NB4 (cell line): ENCODE results near the gene RTL1.

Source experiments
- DNase-seq: peaks from one replicate; pipeline ENCODE4 v3.0.0; 2010; ENCODE audit warnings: low read depth
- H3K4me3 ChIP-seq: one replicate; pipeline ENCODE4 v1.5.1; 2011; ENCODE audit warnings: mild to moderate bottlenecking, low read depth, low read length, moderate library complexity
- MYC ChIP-seq: IDR thresholded peaks from 2 replicates; pipeline ENCODE4 v1.6.1; 2011; ENCODE audit warnings: low read depth, low read length
- POLR2A ChIP-seq: IDR thresholded peaks from 2 replicates; pipeline ENCODE4 v1.6.1; 2011; ENCODE audit warnings: mild to moderate bottlenecking; ENCODE audit not compliant: insufficient read length; ENCODE audit errors: extremely low read depth
- TF ChIP-seq, protein P1 (sequence below): IDR thresholded peaks from one replicate; pipeline ENCODE4 v1.5.1; 2012; ENCODE audit warnings: low read depth, low read length
- TF ChIP-seq, protein P2 (sequence below): IDR thresholded peaks from 2 replicates; pipeline ENCODE4 v1.6.1; 2011; ENCODE audit warnings: low read depth, low read length

Gene RTL1

DNA sequence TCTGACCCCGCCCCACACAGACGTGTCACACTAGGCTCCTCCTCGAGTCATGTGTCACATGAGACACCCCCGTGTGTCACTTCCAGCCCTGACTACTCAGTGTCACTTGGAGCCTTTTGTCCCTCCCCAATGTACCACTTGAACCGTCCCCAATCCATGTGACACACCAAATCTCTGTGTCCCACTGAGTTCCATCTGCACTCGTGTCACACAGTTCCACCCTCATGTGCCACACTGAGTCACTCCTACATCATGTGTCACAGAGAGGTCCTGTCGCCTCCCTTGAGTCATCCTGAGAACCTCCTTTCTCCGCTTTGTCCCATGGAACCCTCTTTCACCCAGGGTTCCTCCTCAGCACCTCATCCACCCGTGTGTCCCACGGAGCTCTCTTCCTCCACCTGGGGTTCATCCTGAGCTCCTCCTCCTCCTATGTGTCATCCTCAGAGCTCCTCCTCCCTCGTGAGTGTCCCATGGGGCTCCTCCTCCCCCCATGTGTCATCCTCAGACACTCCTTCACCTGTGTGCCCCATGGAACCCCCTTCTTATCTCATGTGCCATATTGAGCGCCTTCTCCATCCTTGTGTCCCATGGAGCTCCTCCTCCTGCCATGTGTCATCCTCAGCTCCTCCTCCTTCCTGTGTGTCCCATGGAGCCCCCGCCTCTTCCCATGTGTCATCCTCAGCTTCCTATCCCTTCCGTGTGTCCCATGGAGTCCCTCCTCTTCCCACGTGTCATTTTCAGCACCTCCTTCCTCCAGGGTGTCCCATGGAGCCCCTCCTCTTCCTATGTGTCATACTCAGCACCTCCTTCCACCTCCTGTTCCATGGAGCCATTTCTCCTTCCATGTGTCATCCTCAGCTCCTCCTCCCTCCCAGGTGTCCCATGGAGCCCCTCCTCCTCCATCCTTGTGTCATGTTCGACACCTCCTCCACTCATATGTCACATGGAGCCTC is 32.0 kb downstream of the RTL1 start:
- no peak overlapping the region for H3K4me3 ChIP-seq
- peak; percentile 15 for DNase-seq
- TF ChIP-seq, protein P1, sequence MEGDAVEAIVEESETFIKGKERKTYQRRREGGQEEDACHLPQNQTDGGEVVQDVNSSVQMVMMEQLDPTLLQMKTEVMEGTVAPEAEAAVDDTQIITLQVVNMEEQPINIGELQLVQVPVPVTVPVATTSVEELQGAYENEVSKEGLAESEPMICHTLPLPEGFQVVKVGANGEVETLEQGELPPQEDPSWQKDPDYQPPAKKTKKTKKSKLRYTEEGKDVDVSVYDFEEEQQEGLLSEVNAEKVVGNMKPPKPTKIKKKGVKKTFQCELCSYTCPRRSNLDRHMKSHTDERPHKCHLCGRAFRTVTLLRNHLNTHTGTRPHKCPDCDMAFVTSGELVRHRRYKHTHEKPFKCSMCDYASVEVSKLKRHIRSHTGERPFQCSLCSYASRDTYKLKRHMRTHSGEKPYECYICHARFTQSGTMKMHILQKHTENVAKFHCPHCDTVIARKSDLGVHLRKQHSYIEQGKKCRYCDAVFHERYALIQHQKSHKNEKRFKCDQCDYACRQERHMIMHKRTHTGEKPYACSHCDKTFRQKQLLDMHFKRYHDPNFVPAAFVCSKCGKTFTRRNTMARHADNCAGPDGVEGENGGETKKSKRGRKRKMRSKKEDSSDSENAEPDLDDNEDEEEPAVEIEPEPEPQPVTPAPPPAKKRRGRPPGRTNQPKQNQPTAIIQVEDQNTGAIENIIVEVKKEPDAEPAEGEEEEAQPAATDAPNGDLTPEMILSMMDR, result no peak
- TF ChIP-seq, protein P2, sequence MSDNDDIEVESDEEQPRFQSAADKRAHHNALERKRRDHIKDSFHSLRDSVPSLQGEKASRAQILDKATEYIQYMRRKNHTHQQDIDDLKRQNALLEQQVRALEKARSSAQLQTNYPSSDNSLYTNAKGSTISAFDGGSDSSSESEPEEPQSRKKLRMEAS, result no peak
- TF ChIP-seq MYC (no peak), POLR2A (no peak)

DNA sequence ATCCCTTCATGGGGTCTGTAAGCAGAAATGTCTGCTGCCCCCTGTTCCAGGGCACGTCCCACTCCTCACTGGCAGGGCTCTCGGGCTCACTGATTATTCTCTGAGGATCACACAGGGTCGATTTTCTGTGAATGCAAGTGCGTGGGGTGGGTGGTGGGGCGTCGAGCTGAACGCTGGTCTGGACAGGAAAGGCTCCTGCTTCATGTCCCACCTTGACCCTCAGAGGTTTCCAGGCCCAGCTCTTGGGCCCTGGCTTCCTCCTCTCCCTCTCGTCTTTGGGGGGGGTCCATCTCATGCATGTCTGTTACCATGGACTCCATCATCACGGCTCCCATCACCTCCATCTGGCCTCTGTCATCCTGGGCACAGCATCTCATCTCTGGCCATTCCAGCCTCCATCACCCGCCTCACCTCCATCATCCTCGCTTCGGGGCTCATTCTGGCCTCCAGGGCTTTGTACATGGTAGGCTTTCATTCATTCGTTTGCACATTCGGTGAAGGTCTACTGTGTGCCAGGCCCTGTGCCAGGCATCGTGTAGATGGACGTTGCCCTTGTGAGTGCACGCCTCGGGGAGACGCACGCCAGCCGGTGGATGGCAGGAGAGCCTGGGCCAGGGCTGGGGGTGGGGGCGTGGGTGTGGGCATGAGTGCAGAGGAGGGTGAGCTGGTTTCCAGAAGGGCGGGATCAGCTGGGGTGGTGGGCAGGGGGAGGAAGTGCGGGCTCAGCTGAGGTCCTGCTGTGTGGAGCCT is 34.7 kb downstream of the RTL1 start:
- TF ChIP-seq POLR2A, result no peak
- TF ChIP-seq MYC, result no peak
- no peak for DNase-seq
- no peak overlapping the region for H3K4me3 ChIP-seq

DNA sequence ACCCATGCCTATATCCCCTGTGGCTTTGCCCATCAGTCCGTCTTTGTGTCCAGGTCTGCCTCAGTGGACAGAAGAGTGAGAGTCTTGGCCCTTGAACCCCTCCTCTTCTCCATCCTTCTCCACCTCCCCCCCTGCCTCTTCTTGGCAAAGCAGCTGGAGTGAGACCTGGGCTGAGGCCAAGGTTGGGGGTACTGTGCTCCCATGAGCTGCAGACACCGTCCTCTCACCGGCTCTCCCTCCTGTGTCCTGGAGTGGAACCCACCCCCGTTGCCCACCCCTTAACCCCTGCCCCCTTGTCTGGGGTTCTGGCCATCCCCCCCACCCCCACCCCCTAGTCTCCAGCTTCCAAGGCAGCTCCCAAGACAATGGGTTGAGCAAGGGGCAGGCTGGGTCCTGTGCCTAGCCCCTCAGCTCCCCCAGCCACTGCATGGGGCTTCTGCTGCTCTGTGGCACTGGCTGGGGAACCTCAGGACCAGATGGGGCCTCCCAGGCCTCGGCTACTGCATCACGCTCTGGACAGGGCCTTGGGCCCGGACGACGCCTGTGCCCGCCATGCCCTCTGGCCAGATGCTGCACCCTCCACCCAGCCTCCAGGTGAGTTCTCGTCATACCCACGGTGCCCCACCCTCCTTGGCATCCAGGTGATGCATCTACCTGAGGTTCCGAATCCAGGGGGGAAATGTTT is 35.7 kb downstream of the RTL1 start:
- no peak for DNase-seq
- no peak overlapping the region for H3K4me3 ChIP-seq
- no peak for TF ChIP-seq POLR2A

DNA sequence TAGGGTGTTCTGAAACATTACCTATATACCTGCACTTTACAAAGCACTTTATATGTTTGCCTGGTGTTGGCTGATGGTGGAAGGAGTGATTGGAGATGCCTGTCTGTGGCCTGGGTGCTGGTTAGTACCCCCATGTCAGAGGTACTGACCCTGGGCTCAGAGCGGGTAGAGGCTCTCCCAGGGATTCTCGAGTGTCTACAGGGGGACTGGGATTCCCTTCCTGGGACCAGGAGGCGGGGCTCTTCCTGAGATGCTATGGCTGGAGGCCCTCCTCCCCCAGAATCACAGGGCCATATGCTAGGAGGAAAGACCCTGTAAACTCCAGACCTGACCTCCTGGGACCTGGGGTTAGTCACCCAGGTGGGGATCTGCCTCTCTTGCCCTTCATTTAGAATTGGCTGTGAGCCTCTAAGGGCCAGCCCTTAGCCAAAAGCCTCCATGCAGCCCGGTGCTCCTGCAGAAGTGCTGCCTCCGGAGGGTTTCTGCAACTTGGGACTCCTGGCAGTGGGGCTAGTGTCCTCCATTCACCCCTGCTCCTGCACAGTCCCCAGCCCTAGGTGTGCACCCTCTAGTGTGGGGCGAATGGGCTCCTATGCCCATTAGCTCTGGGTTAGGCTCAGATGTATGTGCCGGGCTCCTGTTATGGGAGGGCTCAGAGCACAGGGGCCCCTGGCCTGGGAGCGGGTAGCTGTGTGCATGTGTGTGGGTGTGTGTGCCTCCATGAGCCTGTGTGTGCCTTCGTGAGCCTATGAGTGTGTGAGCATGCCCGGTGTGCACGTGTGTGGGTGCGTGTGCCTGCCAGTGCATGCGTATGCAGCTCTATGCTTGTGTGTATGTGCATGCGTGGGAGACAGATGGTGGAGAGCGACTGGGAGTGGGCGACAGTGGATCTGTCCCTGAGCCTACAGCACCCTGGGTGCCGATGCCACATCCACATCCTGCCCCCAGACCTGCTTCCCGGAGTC is 36.6 kb downstream of the RTL1 start:
- DNase-seq, result no peak
- TF ChIP-seq, protein P1, result no peak
- TF ChIP-seq POLR2A, result no peak
- TF ChIP-seq MYC, result no peak
- TF ChIP-seq, protein P2, result no peak
- H3K4me3 ChIP-seq, result no peak overlapping the region

DNA sequence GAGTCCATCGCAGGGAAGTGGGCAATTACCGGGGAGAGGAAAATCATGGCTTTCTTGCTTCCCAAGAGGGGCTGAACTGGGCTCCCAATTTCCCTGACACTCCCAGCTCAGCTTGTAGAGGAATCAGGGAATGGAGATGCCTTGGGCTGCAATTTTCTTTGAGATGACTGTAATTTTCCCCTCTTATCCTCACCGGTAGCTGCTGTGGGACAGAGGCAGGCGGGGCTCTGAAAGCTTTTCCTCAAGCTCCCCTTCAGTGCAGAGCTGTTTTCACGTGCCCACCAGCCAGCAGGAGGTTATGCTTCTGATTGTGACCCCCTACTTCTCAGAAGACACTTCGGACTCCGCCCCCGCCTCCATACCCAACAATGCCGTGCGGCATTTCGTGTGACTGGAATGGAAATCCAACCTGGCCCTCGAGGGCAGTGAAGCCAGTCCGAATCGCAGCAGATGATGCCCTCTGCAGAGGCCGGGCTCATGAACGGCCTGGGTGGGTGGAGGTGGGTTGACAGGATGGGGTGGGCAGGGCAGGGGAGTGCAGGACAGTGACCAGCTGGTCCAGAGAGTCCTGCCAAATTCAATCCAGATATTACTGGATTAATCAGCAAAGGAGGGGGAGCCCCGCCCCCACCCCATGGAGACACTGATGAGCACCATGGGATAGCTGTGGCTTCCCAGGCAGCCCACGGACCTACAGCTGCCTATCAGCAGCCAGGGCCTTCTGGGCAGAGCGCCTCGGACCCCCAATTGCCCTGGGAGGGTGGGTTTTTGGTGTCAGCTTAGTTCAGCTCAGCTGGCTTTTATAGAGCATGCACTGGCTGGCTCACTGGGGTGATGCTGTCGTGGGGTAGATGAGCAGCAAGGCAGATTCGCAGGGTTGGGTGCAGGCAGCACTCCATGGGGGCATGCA is 37.6 kb downstream of the RTL1 start:
- H3K4me3 ChIP-seq, result no peak overlapping the region
- TF ChIP-seq, protein P2, result no peak
- TF ChIP-seq, protein P1, result no peak
- TF ChIP-seq MYC, result no peak
- TF ChIP-seq POLR2A, result no peak
- DNase-seq, result no peak
